GM19099 (cell line): ENCODE measurements around the gene OR2AP1.

Experiments used
- POLR2A ChIP-seq: IDR thresholded peaks from 3 replicates; pipeline ENCODE4 v1.6.1; 2011; ENCODE audit warnings: low read depth; ENCODE audit not compliant: insufficient read length; ENCODE audit errors: extremely low read depth

OR2AP1 gene

DNA sequence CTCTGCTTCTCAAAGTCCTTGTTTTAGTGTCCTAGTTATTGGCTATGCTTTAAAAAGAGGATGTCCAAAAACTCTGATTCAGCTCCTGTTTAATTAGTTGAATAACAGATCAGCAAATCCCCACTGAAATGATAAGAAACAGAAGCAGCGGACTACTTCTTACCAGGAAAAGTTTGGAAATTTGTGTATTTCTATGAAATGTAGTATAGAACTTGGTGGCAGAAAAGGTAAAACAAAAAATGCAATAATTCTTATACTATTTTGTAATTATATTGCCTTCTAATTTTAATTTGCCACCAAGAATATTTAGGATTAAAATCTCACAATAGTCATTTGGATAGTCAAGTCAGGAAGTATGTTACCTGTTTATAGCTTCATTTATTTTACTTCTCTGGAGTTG lies at the start of gene OR2AP1:
Gene OR2AP1, plus strand, starts transcription at position 301 of the 400 bp plus-strand sequence. CDS start 1,947 bp downstream, outside the sequence.
- TF ChIP-seq POLR2A = no peak

DNA sequence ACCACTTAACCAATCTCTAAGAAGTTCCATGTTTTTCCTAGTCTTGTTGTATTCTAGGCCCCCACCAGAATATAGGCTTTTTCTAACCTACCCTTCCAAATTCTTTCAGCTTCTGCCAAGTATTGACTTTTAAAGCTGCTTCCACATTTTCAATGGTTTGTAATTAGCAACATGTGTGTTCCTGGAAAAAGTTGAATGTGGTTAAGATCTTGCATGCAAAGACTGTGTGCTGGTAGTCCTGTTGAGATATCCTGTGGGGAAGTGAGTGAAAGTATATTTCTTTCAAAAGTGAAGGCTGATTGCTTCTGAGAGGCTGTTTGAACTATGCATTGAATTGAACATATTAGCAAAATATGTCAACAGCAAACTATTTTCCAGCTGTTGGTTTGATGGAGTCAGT lies 23.5 kb upstream of the OR2AP1 start:
- TF ChIP-seq POLR2A = no peak

DNA sequence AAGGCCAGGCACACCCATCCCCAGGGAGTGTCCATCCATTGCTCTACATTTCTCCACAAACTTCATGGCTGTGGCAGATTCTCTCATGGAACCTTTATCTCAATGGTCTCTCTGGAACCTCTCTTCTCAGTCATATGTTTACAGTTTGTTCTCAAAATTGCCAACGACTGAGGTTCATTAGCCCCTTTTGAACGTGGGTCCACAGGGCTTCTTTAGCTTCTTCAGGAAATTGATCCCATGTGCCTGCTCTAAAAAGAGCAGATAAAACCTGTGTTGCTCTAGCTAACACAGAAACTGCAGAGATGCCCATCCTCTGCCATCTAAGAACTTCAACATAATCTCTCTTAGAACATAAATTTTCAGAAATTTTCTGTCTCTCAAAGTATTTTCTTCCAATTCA lies 23.0 kb upstream of the OR2AP1 start, which contains the start of gene OR6C4:
Gene OR6C4, plus strand, starts transcription at position 301 of the 400 bp plus-strand sequence. CDS start 1,625 bp downstream, outside the sequence.
- TF ChIP-seq POLR2A = no peak

DNA sequence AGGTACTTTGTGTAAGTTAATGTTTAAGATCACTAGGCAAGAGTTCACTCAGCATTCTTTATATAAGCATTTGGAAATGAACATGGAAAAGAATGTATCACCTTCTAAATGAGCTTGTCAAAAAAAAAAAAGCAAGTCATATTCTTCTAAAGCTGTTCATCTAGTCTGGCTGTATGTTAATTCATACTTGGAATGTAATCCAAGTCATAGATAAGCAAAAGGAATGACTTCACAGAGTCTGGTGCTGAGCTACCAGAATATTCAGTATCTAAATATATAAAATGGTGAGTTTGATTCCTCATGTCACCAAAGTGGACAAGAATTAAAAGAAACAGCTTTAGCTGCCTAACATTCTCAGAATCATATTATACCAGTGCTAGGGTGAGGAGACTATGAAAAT lies 18.0 kb upstream of the OR2AP1 start:
- TF ChIP-seq POLR2A = no peak

DNA sequence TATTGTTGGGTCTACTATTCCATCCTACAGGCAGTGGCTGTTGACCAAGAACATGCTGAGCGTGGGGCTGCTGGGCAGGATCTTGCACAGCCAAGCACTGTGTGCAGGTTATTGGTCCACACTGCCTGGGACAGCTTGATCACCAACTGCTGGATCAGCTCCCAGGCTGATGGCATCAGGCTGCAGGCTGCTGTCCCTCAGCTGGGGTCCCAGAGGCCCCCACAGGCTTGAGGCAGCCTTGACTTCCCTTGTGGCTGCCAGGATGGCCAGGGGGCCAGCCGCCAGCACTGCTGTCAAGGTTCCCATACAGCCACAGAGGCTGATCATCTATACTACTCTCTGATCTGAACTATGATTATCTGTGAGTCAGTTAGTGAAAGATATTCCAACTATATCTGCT lies 9.8 kb downstream of the OR2AP1 start:
- TF ChIP-seq POLR2A = no peak

DNA sequence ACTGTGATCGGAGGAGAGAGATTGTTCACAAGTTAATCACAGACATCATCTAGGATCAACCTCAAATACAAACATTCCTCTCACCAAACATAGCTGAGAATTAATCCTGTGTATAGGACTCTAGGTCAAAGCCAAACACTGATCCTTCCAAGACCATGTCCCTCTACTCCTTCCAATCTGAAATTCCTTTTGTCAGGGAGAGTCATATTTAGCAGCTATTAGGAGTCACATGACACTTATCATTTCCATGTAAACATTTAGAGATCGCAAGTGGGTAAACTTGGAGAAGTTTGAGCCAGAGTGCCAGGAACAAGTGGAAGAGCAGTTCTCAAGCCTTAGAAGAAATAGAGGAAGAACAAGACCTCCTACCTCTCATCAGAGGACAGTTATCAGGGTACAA lies 13.5 kb downstream of the OR2AP1 start:
- no peak for TF ChIP-seq POLR2A

DNA sequence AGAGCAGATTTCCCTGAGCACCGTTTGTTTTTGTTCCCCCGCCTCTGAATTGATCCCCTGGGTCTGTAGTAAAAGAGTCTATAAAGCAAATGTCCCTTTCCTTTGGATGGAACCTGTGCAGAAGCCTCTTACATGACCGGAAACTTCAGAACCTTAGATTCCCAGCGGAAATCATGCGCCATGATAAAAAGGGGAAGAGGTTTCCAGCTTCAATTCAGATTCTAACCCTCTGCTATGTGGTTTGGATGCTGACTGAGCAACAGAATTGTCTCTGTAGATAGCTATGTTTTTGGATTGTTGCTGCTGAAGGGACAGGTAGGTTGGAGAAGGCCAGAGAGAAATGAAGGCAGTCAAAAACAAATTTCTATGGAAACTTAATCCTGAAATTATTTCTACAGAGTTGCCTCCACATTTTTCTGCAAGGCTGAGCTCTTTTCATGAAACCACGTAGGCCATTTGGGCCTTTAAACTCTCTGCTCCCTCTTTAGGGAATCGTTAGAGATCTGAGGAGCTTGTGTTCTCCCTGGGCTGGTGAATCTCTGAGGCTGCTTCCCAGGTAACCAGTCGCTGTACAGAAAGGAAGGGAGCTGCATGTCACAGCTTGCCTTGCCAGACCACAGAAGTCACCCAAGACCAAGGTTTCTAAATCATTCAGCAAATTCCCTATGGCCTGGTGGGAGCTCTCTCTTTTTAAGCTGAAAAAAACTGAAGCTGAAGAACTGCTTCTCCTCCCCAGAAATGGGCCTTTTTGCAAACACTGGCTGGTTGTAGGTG lies 35.7 kb downstream of the OR2AP1 start:
- TF ChIP-seq POLR2A = no peak

DNA sequence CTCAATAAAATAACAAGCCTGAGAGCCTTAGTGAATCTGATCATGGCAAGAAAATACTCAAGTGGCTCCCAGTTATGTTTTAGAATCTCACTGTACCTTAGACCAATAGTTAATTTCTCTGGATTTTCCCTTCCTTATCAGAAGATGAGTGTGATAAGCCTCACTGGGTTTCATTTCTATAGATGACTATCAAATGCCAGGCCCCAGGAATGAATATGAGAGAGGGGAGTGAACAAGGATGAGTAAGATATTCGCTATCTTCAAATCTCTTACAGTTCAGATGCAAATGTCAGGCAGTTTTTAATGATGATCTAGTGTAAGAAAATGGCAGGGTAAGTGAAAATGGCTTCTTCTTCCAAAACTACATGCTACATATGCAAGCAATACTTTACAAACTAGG lies 38.3 kb downstream of the OR2AP1 start:
- no peak for TF ChIP-seq POLR2A

DNA sequence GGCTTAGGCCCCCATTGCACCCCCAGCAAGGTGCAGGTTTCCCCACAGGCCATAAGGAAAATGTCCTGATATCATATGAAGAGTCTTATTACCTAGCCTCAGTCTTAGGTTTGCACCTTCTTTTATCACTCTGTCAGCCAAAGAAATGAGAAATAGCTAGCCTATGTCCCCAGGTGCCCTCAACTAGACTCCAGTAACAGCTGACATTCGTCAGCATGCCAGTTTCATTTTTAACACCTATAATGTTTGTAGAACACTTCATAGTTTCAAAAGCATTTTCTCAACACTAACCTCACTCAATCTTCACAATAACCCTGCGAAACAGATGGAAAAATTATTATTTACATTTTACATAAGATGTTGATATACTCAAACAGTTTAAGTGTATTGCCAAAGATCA lies 40.4 kb downstream of the OR2AP1 start:
- TF ChIP-seq POLR2A = no peak

DNA sequence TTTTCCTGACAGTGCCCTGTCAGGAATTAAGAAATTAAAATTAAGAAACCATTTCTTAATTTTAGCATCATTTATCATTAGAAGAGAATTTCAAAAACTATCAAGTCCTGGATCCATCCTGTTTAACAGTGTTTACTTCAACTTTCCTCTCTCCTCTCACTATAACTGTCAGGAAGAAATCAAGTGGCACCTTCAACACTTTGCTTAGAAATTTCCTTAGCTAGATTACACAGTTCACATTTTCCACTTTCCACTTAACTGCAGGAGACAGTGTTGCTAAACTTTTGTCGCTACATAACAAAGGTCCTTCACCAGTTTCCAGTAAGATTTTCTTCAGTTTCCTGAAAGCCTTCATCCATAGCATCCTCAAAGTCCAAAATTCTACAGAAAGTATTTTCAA lies 42.5 kb downstream of the OR2AP1 start:
- no peak for TF ChIP-seq POLR2A

DNA sequence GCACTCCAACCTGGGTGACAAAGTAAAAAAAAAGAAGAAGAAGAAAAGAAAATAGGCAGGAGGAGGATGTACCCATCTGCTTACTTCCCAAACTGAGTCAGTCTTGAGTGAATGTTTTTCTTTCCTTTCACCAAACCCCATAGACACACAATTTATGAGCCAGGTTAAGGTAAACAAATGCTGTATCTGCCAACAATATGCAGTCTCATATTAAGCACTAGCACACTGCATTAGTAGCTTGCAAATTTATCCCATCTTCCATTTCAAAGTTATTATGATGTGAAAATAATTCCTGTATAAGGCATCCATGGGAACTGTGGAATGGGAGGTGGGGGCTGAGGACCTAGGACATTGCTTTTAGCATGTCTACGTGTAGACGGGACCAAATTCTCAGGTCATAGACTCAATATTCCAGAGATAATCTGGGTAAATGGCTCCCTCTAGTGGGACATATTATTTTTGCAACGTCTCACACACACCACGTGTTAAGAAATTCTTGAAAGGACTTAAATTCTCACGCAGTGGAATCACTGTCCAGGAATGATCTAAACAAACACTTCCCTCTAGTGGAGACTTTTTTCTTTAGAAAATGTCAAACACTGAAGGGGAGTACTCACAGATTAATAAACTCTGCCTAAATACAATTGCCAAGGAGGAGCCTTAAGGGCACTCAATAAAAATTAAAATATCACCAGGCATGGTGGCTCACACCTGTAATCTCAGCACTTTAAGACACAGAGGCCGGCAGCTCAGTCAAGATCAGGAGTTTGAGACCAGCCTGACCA lies 47.3 kb downstream of the OR2AP1 start:
- TF ChIP-seq POLR2A = no peak

DNA sequence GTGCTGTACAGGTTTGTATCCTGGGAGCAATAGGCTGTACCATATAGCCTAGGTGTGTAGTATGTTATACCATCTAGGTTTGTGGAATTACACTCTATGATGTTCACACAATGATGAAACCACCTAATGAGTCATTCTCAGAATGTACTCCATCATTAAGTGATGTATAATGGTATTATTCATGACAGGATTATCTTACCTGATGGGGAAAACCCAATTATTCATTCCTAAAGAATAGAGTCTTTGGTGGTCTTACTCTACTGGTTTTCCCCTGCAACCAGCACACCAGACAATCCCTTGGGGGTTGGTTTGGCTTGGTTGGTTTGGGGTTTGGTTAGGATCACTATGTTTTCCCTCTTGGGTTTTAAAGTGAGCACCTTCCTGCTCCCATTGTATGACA lies 51.8 kb downstream of the OR2AP1 start:
- TF ChIP-seq POLR2A = no peak
